Stimulated activated CD4-positive, alpha-beta T cell treated with anti-CD3 and anti-CD28 coated beads, Interleukin-2, amount 100 ng/mL, for 24 hours (primary cell): ENCODE measurements around the gene C4BPB.

ENCODE experiments used
- DNase-seq, 2 donors: peaks; one replicate each; pipeline ENCODE4 v3.0.0-alpha.2; 2020

Gene C4BPB

GRCh38 chr1:207060596-207060995, 28.1 kb upstream of the C4BPB start:
- DNase-seq = no peak

- no peak for DNase-seq
Observed at GRCh38 chr1:207062058-207062457, 26.6 kb upstream of the C4BPB start.

- no peak for DNase-seq
Observed at GRCh38 chr1:207063014-207063413, 25.6 kb upstream of the C4BPB start.

GRCh38 chr1:207064561-207064960, 24.1 kb upstream of the C4BPB start:
- no peak for DNase-seq

GRCh38 chr1:207067185-207067584, 21.5 kb upstream of the C4BPB start:
- DNase-seq = no peak

- no peak for DNase-seq
Observed at GRCh38 chr1:207067665-207068064, 21.0 kb upstream of the C4BPB start.

GRCh38 chr1:207069061-207069460, 19.6 kb upstream of the C4BPB start:
- DNase-seq = no peak

GRCh38 chr1:207069858-207070506, 18.7 kb upstream of the C4BPB start:
- DNase-seq = no peak

- DNase-seq = no peak
Observed at GRCh38 chr1:207070811-207071210, 17.8 kb upstream of the C4BPB start.

GRCh38 chr1:207071426-207071825, 17.2 kb upstream of the C4BPB start:
- DNase-seq = no peak

GRCh38 chr1:207072233-207072632, 16.4 kb upstream of the C4BPB start:
- no peak for DNase-seq

- DNase-seq = no peak
Observed at GRCh38 chr1:207073906-207074820, 14.5 kb upstream of the C4BPB start.

- DNase-seq = no peak
Observed at GRCh38 chr1:207076181-207076955, 12.3 kb upstream of the C4BPB start.

- DNase-seq = no peak
Observed at GRCh38 chr1:207077012-207077411, 11.6 kb upstream of the C4BPB start.

- peak; percentile 44 to 68 for DNase-seq
Observed at GRCh38 chr1:207077470-207078377, 10.9 kb upstream of the C4BPB start.

DNA sequence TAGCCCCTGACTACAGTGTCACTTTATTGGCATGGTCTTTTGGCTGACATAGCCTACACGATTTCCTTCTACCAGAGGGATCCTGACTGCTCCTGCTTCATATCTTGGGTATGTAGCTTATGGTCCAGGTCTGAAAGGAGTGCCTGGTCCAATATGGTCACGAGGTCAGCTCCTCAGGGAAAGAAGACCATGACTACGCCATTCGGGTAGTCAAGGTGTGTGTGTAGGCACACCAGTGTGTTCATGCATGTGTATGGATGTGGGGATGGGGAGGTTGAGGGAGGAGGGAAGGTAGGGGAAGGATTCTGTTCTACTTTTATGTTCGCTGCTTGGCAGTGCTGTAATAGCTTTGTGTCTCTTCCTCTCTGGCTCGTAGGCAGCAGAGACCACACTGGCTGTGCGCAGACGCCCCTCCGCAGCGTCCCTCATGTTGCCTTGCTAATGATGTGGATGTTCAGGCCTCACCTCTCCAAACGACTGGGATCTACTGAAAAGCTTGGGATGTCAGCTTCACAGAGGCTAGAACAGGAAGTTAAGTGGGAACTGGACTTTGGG, 10.0 kb upstream of the C4BPB start:
- DNase-seq = no peak

GRCh38 chr1:207079706-207080241, 8.9 kb upstream of the C4BPB start:
- no peak for DNase-seq

DNA sequence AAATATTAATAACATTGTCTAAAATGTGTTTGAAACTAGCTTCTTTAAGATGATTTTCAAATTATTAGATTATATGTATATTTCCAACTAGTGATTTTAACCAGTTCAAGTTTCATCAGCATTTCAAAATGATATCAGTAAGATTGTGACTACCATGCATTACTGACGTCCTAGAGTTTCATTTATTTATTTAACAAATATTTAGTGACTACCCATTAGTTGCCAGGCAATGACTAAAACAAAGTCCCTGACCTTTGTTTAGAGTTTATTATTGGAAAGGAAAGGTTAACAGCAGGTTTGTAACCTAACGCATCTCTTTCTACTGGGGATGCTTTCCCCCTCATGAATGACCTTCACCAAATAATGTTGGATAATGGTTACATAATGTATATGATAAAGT, 7.6 kb upstream of the C4BPB start:
- no peak for DNase-seq

DNA sequence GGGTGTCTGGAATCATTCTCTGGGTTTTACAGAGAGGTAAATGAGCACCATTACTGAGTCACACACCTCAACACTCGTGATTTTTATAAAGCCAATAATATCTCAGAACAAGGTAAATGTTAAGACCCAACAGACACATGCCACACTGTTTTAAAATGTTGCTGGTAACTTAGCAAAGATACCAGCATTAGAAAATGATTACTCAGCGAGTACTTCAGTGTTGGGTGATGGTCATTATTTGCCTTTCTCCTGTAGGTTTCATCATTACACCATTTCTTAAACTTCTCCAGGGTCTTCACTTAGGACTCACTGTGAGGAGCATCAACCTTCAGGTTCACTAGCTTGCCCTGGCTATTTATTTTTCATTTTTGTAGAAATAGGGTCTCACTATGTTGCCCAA, 6.9 kb upstream of the C4BPB start:
- DNase-seq = no peak

DNA sequence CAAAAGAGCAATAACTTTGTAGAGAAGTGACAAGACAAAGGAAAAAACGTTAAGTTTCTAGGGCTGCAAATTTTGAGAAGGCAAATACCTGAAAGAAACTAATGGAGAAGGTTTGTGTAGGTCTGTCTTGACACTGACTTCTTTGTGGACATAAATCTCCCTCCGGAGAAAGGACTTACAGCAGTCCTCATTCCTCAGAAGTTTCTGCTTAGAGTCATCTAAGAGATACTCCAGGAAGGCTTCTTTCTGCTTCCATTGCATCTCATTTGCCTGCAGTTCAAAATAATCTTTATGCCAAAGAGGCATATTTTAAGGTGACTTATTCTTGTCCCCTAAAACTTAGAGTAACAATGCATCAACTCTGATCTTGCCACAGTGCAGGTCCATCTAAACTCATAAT, 4.4 kb upstream of the C4BPB start:
- DNase-seq = no peak

- DNase-seq = peak; percentile 44 to 54
Observed at GRCh38 chr1:207084701-207085180, 3.9 kb upstream of the C4BPB start.

DNA sequence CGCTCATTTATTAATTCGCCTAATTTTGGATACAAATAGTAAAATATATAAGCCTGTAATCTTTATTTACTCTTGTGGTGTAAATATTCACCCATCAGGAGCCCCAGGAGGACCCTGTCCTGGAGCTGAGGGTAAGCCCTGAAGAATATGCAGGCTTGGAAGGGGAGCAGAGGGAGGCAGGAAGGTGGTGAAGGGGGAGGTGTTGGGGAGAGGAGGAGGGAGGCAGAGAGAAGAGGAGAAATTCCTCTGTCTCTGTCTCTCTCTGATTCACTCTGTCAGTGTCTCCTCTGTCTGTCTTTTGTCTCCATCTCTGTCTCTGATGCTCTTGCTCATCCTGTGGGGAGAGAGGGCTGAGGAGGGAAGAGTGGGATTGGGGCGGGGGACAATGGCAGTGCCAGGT, 2.8 kb upstream of the C4BPB start:
- DNase-seq = no peak
